Hepatocyte (in vitro differentiated cells): ENCODE measurements around the gene WFDC13. TPM values are rescaled to one million over a fixed set of nuclear protein-coding genes. Genes with fewer than 3 reads are reported as not detected.

ENCODE experiments used
- DNase-seq: peaks from one replicate; pipeline ENCODE4 v3.0.0-alpha.2; 2016; ENCODE audit warnings: low spot score
- H2AFZ ChIP-seq: fragments of 200-600 bp; sonication (generic); 2 replicates; pipeline ENCODE4 v1.6.0; 2016; ENCODE audit warnings: antibody characterized with exemption, mild to moderate bottlenecking
- H3K27ac ChIP-seq: fragments of 200-600 bp; sonication (generic); 2 replicates; pipeline ENCODE4 v1.5.1; 2016; ENCODE audit warnings: mild to moderate bottlenecking
- H3K27me3 ChIP-seq: fragments of 200-600 bp; sonication (generic); 2 replicates; pipeline ENCODE4 v1.6.1; 2016
- H3K36me3 ChIP-seq: fragments of 200-600 bp; sonication (generic); replicated peaks from 2 replicates; pipeline ENCODE4 v1.5.1; 2016; ENCODE audit warnings: low read depth; ENCODE audit not compliant: insufficient read depth
- H3K4me1 ChIP-seq: fragments of 200-600 bp; sonication (generic); 2 replicates; pipeline ENCODE4 v1.5.1; 2016; ENCODE audit warnings: mild to moderate bottlenecking, moderate library complexity; ENCODE audit not compliant: insufficient read depth
- H3K4me2 ChIP-seq: fragments of 200-600 bp; sonication (generic); 2 replicates; pipeline ENCODE4 v1.6.0; 2016
- H3K4me3 ChIP-seq: fragments of 200-600 bp; sonication (generic); 2 replicates; pipeline ENCODE4 v1.5.1; 2016; ENCODE audit warnings: mild to moderate bottlenecking
- H3K79me2 ChIP-seq: fragments of 200-600 bp; sonication (generic); 2 replicates; pipeline ENCODE4 v1.6.0; 2017; ENCODE audit warnings: mild to moderate bottlenecking
- H3K9me2 ChIP-seq: fragments of 200-600 bp; sonication (generic); replicated peaks from 2 replicates; pipeline ENCODE4 v1.6.0; 2017; ENCODE audit warnings: mild to moderate bottlenecking; ENCODE audit not compliant: insufficient read depth
- H3K9me3 ChIP-seq: fragments of 200-600 bp; sonication (generic); 2 replicates; pipeline ENCODE4 v1.5.1; 2016; ENCODE audit warnings: low read depth, mild to moderate bottlenecking
- H4K20me1 ChIP-seq: fragments of 200-600 bp; sonication (generic); 2 replicates; pipeline ENCODE4 v1.6.0; 2016; ENCODE audit warnings: mild to moderate bottlenecking; ENCODE audit not compliant: insufficient read depth, poor library complexity, severe bottlenecking
- EZH2 ChIP-seq: fragments of 200-600 bp; sonication (generic); IDR thresholded peaks from 2 replicates; pipeline ENCODE4 v1.6.1; 2016; ENCODE audit warnings: antibody characterized with exemption, mild to moderate bottlenecking, borderline replicate concordance
- EZH2phosphoT487 ChIP-seq: fragments of 200-600 bp; sonication (generic); IDR thresholded peaks from one replicate; pipeline ENCODE4 v1.6.1; 2018; ENCODE audit warnings: antibody characterized with exemption, mild to moderate bottlenecking, low read depth, moderate library complexity; ENCODE audit not compliant: unreplicated experiment, severe bottlenecking
- WGBS: methylation state at CpG from one replicate; pipeline ENCODE4 v1.1.6; 2016; ENCODE audit warnings: low lambda C conversion rate; ENCODE audit errors: missing lambda C conversion rate; 5-methylcytosine and 5-hydroxymethylcytosine counted together
- polyA plus RNA-seq: library from polyadenylated mRNA; unstranded; fragments of >200 nt; fragmentation: Nextera tagmentation; extraction: Ambion mirVana; gene quantifications from 2 replicates; pipeline ENCODE4 v1.2.1, GENCODE V29; 2016
- total RNA-seq: library from RNA; depleted of rRNA; stranded (reverse); fragments of >200 nt; gene quantifications from 2 replicates; pipeline ENCODE4 v1.2.3, GENCODE V29; 2014
- TF ChIP-seq, protein P1 (sequence below): fragments of 200-600 bp; sonication (generic); IDR thresholded peaks from 2 replicates; pipeline ENCODE4 v1.5.1; 2016; ENCODE audit warnings: antibody characterized with exemption, mild to moderate bottlenecking; ENCODE audit not compliant: poor library complexity

The WFDC13 gene
- total and polyA plus RNA-seq, 2 experiments from 2014 or later: not detected

DNA sequence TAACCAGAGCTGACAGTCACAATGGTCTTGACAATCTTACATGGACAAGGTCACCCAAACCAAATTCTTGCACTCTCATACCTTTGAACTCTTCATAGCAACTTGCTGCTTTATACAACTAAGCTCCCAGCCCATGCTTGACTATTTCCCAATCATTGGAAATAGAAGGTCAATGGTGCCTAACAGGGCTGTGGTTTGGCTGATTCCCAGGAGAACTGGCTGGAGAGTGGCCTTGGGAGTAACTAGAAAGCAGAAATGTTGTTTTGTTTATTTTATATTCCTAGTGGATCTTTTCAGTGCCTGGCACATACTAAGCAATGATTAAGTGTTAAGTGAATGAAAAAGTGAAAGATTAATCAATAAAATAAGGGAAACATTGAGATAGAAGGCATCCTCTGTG, 23.3 kb downstream of the WFDC13 start:
- no peak overlapping the region for H3K27ac ChIP-seq
- no peak overlapping the region for H3K4me2 ChIP-seq
- no peaks in the 10 kb centered on the region for H4K20me1 ChIP-seq
- no peak overlapping the region for H3K4me3 ChIP-seq
- H3K9me3 ChIP-seq: no peaks in the 10 kb centered on the region
- H3K79me2 ChIP-seq: no peaks in the 10 kb centered on the region
- H2AFZ ChIP-seq: no peak overlapping the region
- H3K9me2 ChIP-seq: no peaks in the 10 kb centered on the region
- no peak for DNase-seq
- no peaks in the 10 kb centered on the region for H3K36me3 ChIP-seq
- H3K4me1 ChIP-seq: no peaks in the 10 kb centered on the region
- no peaks in the 10 kb centered on the region for H3K27me3 ChIP-seq
- TF ChIP-seq, protein P1, sequence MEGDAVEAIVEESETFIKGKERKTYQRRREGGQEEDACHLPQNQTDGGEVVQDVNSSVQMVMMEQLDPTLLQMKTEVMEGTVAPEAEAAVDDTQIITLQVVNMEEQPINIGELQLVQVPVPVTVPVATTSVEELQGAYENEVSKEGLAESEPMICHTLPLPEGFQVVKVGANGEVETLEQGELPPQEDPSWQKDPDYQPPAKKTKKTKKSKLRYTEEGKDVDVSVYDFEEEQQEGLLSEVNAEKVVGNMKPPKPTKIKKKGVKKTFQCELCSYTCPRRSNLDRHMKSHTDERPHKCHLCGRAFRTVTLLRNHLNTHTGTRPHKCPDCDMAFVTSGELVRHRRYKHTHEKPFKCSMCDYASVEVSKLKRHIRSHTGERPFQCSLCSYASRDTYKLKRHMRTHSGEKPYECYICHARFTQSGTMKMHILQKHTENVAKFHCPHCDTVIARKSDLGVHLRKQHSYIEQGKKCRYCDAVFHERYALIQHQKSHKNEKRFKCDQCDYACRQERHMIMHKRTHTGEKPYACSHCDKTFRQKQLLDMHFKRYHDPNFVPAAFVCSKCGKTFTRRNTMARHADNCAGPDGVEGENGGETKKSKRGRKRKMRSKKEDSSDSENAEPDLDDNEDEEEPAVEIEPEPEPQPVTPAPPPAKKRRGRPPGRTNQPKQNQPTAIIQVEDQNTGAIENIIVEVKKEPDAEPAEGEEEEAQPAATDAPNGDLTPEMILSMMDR: no peak
- TF ChIP-seq EZH2phosphoT487 (no peak), EZH2 (no peak)

GRCh38 chr20:45727044-45727443, 25.2 kb downstream of the WFDC13 start:
- H4K20me1 ChIP-seq: no peaks in the 10 kb centered on the region
- 59% methylated on average over 2 of the region's 2 CpGs for WGBS
- H3K4me3 ChIP-seq: no peak overlapping the region
- no peak overlapping the region for H3K27ac ChIP-seq
- no peaks in the 10 kb centered on the region for H3K4me1 ChIP-seq
- no peak overlapping the region for H2AFZ ChIP-seq
- no peaks in the 10 kb centered on the region for H3K79me2 ChIP-seq
- H3K4me2 ChIP-seq: no peak overlapping the region
- DNase-seq: no peak
- H3K9me3 ChIP-seq: no peaks in the 10 kb centered on the region
- TF ChIP-seq, protein P1: no peak
- no peak for TF ChIP-seq EZH2phosphoT487
- TF ChIP-seq EZH2: no peak
- no peaks in the 10 kb centered on the region for H3K9me2 ChIP-seq
- H3K36me3 ChIP-seq: no peaks in the 10 kb centered on the region
- H3K27me3 ChIP-seq: no peaks in the 10 kb centered on the region

- no peak for DNase-seq
- no peak for TF ChIP-seq EZH2
- Histone ChIP-seq H3K9me3 (no peaks in the 10 kb centered on the region), H2AFZ (no peak overlapping the region), H3K27me3 (no peaks in the 10 kb centered on the region), H3K4me1 (no peaks in the 10 kb centered on the region), H3K4me3 (no peak overlapping the region), H3K27ac (no peak overlapping the region), H3K79me2 (no peaks in the 10 kb centered on the region), H3K4me2 (no peak overlapping the region), H3K9me2 (no peaks in the 10 kb centered on the region), H4K20me1 (no peaks in the 10 kb centered on the region), H3K36me3 (no peaks in the 10 kb centered on the region)
Measured at GRCh38 chr20:45732199-45732598, 30.4 kb downstream of the WFDC13 start.

GRCh38 chr20:45735552-45735951, 33.7 kb downstream of the WFDC13 start:
- Histone ChIP-seq H3K4me3 (no peak overlapping the region), H2AFZ (no peak overlapping the region), H3K4me2 (no peak overlapping the region), H3K27me3 (no peaks in the 10 kb centered on the region), H3K4me1 (no peaks in the 10 kb centered on the region), H3K36me3 (no peaks in the 10 kb centered on the region), H3K27ac (no peak overlapping the region), H3K79me2 (no peaks in the 10 kb centered on the region), H4K20me1 (no peaks in the 10 kb centered on the region), H3K9me3 (no peaks in the 10 kb centered on the region), H3K9me2 (no peaks in the 10 kb centered on the region)
- no peak for DNase-seq
- 90% methylated on average over 8 of the region's 8 CpGs for WGBS
- TF ChIP-seq EZH2 (no peak), EZH2phosphoT487 (no peak)
- TF ChIP-seq, protein P1: no peak
